HEK293 (cell line): ENCODE measurements around the gene CSNK1G1.

ENCODE experiments used
- HOXD13 ChIP-seq: sonication (generic); formaldehyde crosslinking; IDR thresholded peaks from 2 replicates; pipeline ENCODE4 v1.8.0; 2022; ENCODE audit warnings: missing genetic modification reagents, borderline replicate concordance
- MZF1 ChIP-seq: fragments of 450-650 bp; formaldehyde crosslinking; IDR thresholded peaks from 2 replicates; pipeline ENCODE4 v1.5.1; 2017; ENCODE audit warnings: missing biosample characterization, missing genetic modification characterization, borderline replicate concordance
- OSR2 ChIP-seq: fragments of 450-650 bp; formaldehyde crosslinking; IDR thresholded peaks from 2 replicates; pipeline ENCODE4 v1.5.1; 2016; ENCODE audit warnings: missing biosample characterization, missing genetic modification characterization
- REPIN1 ChIP-seq: fragments of 450-650 bp; formaldehyde crosslinking; IDR thresholded peaks from 2 replicates; pipeline ENCODE4 v1.5.1; 2017; ENCODE audit warnings: missing biosample characterization, missing genetic modification characterization, low read depth
- SP7 ChIP-seq: fragments of 450-650 bp; formaldehyde crosslinking; IDR thresholded peaks from 2 replicates; pipeline ENCODE4 v1.5.1; 2016; ENCODE audit warnings: missing biosample characterization, missing genetic modification characterization
- WT1 ChIP-seq: fragments of 450-650 bp; formaldehyde crosslinking; IDR thresholded peaks from 2 replicates; pipeline ENCODE4 v1.5.1; 2016; ENCODE audit warnings: missing biosample characterization, missing genetic modification characterization
- ZBTB11 ChIP-seq: fragments of 450-650 bp; formaldehyde crosslinking; conservative IDR thresholded peaks from 2 replicates; pipeline ENCODE4 v1.5.1; 2016; ENCODE audit warnings: low read depth, missing biosample characterization, missing genetic modification characterization
- ZEB2 ChIP-seq: fragments of 450-650 bp; formaldehyde crosslinking; IDR thresholded peaks from 2 replicates; pipeline ENCODE4 v1.5.1; 2016; ENCODE audit warnings: missing biosample characterization, missing genetic modification characterization
- ZNF10 ChIP-seq: fragments of 450-650 bp; formaldehyde crosslinking; IDR thresholded peaks from 2 replicates; pipeline ENCODE4 v1.5.1; 2017; ENCODE audit warnings: missing biosample characterization, missing genetic modification characterization
- ZNF132 ChIP-seq: fragments of 450-650 bp; formaldehyde crosslinking; IDR thresholded peaks from 2 replicates; pipeline ENCODE4 v1.5.1; 2017; ENCODE audit warnings: missing biosample characterization, missing genetic modification characterization, borderline replicate concordance
- ZNF174 ChIP-seq: fragments of 450-650 bp; formaldehyde crosslinking; IDR thresholded peaks from 2 replicates; pipeline ENCODE4 v1.5.0; 2017; ENCODE audit warnings: missing biosample characterization, mild to moderate bottlenecking, missing genetic modification characterization
- ZNF19 ChIP-seq: fragments of 450-650 bp; formaldehyde crosslinking; IDR thresholded peaks from 2 replicates; pipeline ENCODE4; 2016; ENCODE audit warnings: missing biosample characterization, missing genetic modification characterization, low read depth
- ZNF26 ChIP-seq: fragments of 450-650 bp; formaldehyde crosslinking; IDR thresholded peaks from 2 replicates; pipeline ENCODE4 v1.5.1; 2016; ENCODE audit warnings: missing biosample characterization, missing genetic modification characterization
- ZNF350 ChIP-seq: fragments of 450-650 bp; formaldehyde crosslinking; IDR thresholded peaks from 2 replicates; pipeline ENCODE4 v1.5.0; 2017; ENCODE audit warnings: missing biosample characterization, mild to moderate bottlenecking, missing genetic modification characterization
- ZNF398 ChIP-seq: fragments of 450-650 bp; formaldehyde crosslinking; IDR thresholded peaks from 2 replicates; pipeline ENCODE4 v1.5.1; 2017; ENCODE audit warnings: missing biosample characterization, missing genetic modification characterization
- ZNF585B ChIP-seq: fragments of 450-650 bp; formaldehyde crosslinking; IDR thresholded peaks from 2 replicates; pipeline ENCODE4 v1.5.1; 2016; ENCODE audit warnings: missing biosample characterization, missing genetic modification characterization
- ZNF610 ChIP-seq: fragments of 450-650 bp; formaldehyde crosslinking; IDR thresholded peaks from 2 replicates; pipeline ENCODE4 v1.5.1; 2016; ENCODE audit warnings: missing biosample characterization, missing genetic modification characterization, borderline replicate concordance
- ZNF621 ChIP-seq: fragments of 450-650 bp; formaldehyde crosslinking; IDR thresholded peaks from 2 replicates; pipeline ENCODE4 v1.5.1; 2017; ENCODE audit warnings: missing biosample characterization, missing genetic modification characterization
- ZNF626 ChIP-seq: fragments of 450-650 bp; sonication (Bioruptor Pico); formaldehyde crosslinking; IDR thresholded peaks from 2 replicates; pipeline ENCODE4 v1.5.1; 2018; ENCODE audit warnings: missing biosample characterization, missing genetic modification characterization, inconsistent platforms
- ZNF768 ChIP-seq: fragments of 450-650 bp; formaldehyde crosslinking; IDR thresholded peaks from 2 replicates; pipeline ENCODE4 v1.5.1; 2018; ENCODE audit warnings: missing biosample characterization, mild to moderate bottlenecking, missing genetic modification characterization
- ZNF776 ChIP-seq: fragments of 450-650 bp; formaldehyde crosslinking; IDR thresholded peaks from 2 replicates; pipeline ENCODE4 v1.5.0; 2017; ENCODE audit warnings: missing biosample characterization, missing genetic modification characterization, borderline replicate concordance
- ZNF785 ChIP-seq: fragments of 450-650 bp; formaldehyde crosslinking; IDR thresholded peaks from 2 replicates; pipeline ENCODE4 v1.5.1; 2016; ENCODE audit warnings: missing biosample characterization, missing genetic modification characterization
- ZNF791 ChIP-seq: fragments of 450-650 bp; formaldehyde crosslinking; IDR thresholded peaks from 2 replicates; pipeline ENCODE4 v1.5.1; 2016; ENCODE audit warnings: missing biosample characterization, missing genetic modification characterization
- ZNF792 ChIP-seq: fragments of 450-650 bp; formaldehyde crosslinking; IDR thresholded peaks from 2 replicates; pipeline ENCODE4 v1.5.1; 2016; ENCODE audit warnings: missing biosample characterization, missing genetic modification characterization
- ZSCAN30 ChIP-seq: fragments of 450-650 bp; IDR thresholded peaks from 2 replicates; pipeline ENCODE4 v1.5.1; 2018; ENCODE audit warnings: missing biosample characterization, mild to moderate bottlenecking, missing genetic modification characterization, moderate library complexity
- TF ChIP-seq, protein P1 (sequence below): fragments of 450-650 bp; formaldehyde crosslinking; IDR thresholded peaks from 2 replicates; pipeline ENCODE4 v1.5.1; 2016; ENCODE audit warnings: missing biosample characterization, missing genetic modification characterization
- TF ChIP-seq, protein P2 (sequence below): fragments of 450-650 bp; formaldehyde crosslinking; IDR thresholded peaks from 2 replicates; pipeline ENCODE4 v1.5.1; 2016; ENCODE audit warnings: missing biosample characterization, missing genetic modification characterization
- TF ChIP-seq, protein P3 (sequence below): fragments of 450-650 bp; formaldehyde crosslinking; optimal IDR thresholded peaks from 2 replicates; pipeline ENCODE3; 2016; ENCODE audit warnings: missing biosample characterization, mild to moderate bottlenecking, missing genetic modification characterization

CSNK1G1 gene

DNA sequence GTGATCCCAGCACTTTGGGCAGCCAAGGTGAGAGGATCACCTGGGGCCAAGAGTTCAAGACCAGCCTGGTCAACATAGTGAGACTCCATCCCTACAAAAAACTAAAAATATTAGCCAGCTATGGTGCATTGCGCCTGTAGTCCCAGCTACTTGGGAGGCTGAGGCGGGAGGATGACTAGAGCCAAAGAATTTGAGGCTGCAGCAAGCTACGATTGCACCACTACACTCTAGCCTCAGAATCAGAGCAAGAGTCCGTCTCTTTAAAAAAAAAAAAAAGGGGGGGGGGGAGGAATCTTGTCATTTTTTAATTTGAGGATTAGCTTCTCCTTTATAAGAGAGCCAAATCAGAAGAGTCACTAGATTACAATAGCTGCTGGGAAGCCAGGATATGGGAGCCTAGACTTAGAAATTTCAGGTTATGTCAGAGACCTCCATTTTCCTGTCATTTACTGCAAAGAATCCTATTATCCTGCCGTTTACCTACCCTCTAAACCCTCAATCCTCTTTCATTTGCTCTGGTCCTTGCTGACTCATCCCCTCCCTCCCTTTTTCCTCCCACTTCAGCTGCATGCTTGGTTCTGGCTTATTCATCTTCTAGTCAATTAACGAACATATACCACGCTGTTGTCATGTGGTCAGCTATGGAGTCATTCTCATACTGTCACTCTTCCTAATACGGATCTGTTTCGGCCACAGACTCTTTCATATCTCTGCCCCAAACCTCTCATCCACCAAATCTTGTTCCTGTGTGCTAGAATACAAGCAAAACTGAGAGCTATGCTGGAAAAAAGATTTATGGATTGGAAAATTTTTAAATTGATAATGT is 109.4 kb downstream of the CSNK1G1 start (continued):
- no peak for TF ChIP-seq ZNF19 (tag by site-specific recombination)
- no peak for TF ChIP-seq ZNF132 (tag by site-specific recombination)
- TF ChIP-seq ZNF785 (tag by site-specific recombination): no peak
- no peak for TF ChIP-seq ZNF792 (tag by site-specific recombination)
- no peak for TF ChIP-seq ZNF610
- no peak for TF ChIP-seq ZBTB11
- peak; percentile 71 for TF ChIP-seq ZEB2 (tag by site-specific recombination)
- TF ChIP-seq, protein P1, sequence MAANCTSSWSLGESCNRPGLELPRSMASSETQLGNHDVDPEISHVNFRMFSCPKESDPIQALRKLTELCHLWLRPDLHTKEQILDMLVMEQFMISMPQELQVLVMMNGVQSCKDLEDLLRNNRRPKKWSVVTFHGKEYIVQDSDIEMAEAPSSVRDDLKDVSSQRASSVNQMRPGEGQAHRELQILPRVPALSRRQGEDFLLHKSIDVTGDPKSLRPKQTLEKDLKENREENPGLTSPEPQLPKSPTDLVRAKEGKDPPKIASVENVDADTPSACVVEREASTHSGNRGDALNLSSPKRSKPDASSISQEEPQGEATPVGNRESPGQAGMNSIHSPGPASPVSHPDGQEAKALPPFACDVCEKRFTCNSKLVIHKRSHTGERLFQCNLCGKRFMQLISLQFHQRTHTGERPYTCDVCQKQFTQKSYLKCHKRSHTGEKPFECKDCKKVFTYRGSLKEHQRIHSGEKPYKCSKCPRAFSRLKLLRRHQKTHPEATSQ: no peak
- TF ChIP-seq ZNF791 (tag by site-specific recombination): no peak
- TF ChIP-seq HOXD13: no peak
- TF ChIP-seq ZNF174: no peak
- TF ChIP-seq, protein P2, sequence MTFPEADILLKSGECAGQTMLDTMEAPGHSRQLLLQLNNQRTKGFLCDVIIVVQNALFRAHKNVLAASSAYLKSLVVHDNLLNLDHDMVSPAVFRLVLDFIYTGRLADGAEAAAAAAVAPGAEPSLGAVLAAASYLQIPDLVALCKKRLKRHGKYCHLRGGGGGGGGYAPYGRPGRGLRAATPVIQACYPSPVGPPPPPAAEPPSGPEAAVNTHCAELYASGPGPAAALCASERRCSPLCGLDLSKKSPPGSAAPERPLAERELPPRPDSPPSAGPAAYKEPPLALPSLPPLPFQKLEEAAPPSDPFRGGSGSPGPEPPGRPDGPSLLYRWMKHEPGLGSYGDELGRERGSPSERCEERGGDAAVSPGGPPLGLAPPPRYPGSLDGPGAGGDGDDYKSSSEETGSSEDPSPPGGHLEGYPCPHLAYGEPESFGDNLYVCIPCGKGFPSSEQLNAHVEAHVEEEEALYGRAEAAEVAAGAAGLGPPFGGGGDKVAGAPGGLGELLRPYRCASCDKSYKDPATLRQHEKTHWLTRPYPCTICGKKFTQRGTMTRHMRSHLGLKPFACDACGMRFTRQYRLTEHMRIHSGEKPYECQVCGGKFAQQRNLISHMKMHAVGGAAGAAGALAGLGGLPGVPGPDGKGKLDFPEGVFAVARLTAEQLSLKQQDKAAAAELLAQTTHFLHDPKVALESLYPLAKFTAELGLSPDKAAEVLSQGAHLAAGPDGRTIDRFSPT: no peak; the same call in 1 of the 2 replicates
- TF ChIP-seq ZNF768: no peak
- TF ChIP-seq ZNF626: no peak
- TF ChIP-seq, protein P3, sequence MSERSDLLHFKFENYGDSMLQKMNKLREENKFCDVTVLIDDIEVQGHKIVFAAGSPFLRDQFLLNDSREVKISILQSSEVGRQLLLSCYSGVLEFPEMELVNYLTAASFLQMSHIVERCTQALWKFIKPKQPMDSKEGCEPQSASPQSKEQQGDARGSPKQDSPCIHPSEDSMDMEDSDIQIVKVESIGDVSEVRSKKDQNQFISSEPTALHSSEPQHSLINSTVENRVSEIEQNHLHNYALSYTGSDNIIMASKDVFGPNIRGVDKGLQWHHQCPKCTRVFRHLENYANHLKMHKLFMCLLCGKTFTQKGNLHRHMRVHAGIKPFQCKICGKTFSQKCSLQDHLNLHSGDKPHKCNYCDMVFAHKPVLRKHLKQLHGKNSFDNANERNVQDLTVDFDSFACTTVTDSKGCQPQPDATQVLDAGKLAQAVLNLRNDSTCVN (tag by site-specific recombination): no peak
- TF ChIP-seq ZNF776 (tag by site-specific recombination): no peak
- TF ChIP-seq ZNF585B: no peak
- no peak for TF ChIP-seq OSR2
- TF ChIP-seq SP7: peak; percentile 94
- no peak for TF ChIP-seq ZSCAN30
- TF ChIP-seq ZNF10 (tag by site-specific recombination): no peak
- TF ChIP-seq WT1: peak; percentile 96
- TF ChIP-seq ZNF398 (tag by site-specific recombination): peak; percentile 79
- no peak for TF ChIP-seq MZF1 (tag by site-specific recombination)
- TF ChIP-seq ZNF621 (tag by site-specific recombination): no peak
- TF ChIP-seq ZNF350: no peak
- no peak for TF ChIP-seq ZNF26 (tag by site-specific recombination)
- no peak for TF ChIP-seq REPIN1 (tag by site-specific recombination)
